ENCODE results near the gene PDLIM5.

DNA sequence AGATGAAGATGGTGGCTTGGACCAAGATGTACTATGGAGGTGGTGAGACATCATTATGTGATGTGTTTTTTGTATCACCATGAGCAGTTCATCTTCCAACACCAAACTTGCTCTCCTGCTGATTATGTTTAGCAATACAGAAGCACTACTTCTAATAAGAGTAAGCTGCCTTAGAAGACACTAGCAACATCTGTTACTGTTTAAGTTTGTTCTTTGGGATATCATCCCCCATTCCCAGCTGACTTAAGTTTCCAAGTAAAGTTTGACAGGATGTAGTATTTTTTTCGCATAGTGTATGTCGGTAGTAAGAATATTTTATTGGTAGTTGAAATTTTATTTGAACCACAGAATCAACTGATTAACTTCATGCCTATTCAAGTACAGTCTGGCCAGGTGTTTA, 182.5 kb downstream of the PDLIM5 start:
- TF ChIP-seq, protein P1, sequence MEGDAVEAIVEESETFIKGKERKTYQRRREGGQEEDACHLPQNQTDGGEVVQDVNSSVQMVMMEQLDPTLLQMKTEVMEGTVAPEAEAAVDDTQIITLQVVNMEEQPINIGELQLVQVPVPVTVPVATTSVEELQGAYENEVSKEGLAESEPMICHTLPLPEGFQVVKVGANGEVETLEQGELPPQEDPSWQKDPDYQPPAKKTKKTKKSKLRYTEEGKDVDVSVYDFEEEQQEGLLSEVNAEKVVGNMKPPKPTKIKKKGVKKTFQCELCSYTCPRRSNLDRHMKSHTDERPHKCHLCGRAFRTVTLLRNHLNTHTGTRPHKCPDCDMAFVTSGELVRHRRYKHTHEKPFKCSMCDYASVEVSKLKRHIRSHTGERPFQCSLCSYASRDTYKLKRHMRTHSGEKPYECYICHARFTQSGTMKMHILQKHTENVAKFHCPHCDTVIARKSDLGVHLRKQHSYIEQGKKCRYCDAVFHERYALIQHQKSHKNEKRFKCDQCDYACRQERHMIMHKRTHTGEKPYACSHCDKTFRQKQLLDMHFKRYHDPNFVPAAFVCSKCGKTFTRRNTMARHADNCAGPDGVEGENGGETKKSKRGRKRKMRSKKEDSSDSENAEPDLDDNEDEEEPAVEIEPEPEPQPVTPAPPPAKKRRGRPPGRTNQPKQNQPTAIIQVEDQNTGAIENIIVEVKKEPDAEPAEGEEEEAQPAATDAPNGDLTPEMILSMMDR (IDR thresholded peaks at IDR 0.05), result no peak
- no peak for TF ChIP-seq POLR2A (IDR thresholded peaks at IDR 0.05)
